IMR-90 (cell line): ENCODE data around the gene CIC. TPM values are rescaled to one million over a fixed set of nuclear protein-coding genes. Genes with fewer than 3 reads are reported as not detected.
A peak's percentile ranks its signal among the peaks of the same experiment; 100 is the strongest.

Experiments used
- ATAC-seq: fragments of 200-7000 bp; cut with Tn5 transposase; 2 replicates; pipeline ENCODE4 v1.9.1; 2020; ENCODE audit warnings: low read depth, mild to moderate bottlenecking, moderate library complexity
- BruUV-seq: library from RNA; stranded (reverse); fragments of 400-500 nt; replicated peaks from 2 replicates; lab custom pipeline; 2021; lab: Mats Ljungman, UMichigan
- CTCF ChIA-PET: fragments of 300-600 bp; formaldehyde crosslinking; extraction: SDS; loops from one replicate; lab custom pipeline; 2021; ENCODE audit warnings: antibody characterized with exemption; lab: Yijun Ruan, JAX
- POLR2A ChIA-PET: fragments of 300-600 bp; sonication (Branson Sonifier 250); formaldehyde crosslinking; loops from one replicate; lab custom pipeline; 2022; ENCODE audit warnings: antibody characterized with exemption; ENCODE audit not compliant: unreplicated experiment; lab: Charles Lee
- DNase-seq: peaks from one replicate; pipeline ENCODE4 v3.0.0; 2013
- H2AFZ ChIP-seq: replicated peaks from 2 replicates; pipeline ENCODE3; 2013; ENCODE audit warnings: low read length, mild to moderate bottlenecking; ENCODE audit not compliant: poor library complexity
- H2AK5ac ChIP-seq: 2 replicates; pipeline ENCODE4 v1.6.1; 2013; ENCODE audit warnings: low read depth, low read length, inconsistent platforms
- H2AK9ac ChIP-seq: replicated peaks from 2 replicates; pipeline ENCODE3; 2013; ENCODE audit warnings: mild to moderate bottlenecking, low read depth, low read length, moderate library complexity; ENCODE audit not compliant: poor library complexity
- H2BK120ac ChIP-seq: 2 replicates; pipeline ENCODE4 v1.6.1; 2013; ENCODE audit warnings: low read depth, low read length, inconsistent platforms
- H2BK15ac ChIP-seq: 3 replicates; pipeline ENCODE4 v1.6.1; 2013; ENCODE audit warnings: low read depth, low read length, inconsistent platforms
- H2BK20ac ChIP-seq: 2 replicates; pipeline ENCODE4 v1.6.1; 2013; ENCODE audit warnings: low read depth, mild to moderate bottlenecking, inconsistent platforms, low read length, moderate library complexity
- H2BK5ac ChIP-seq: 2 replicates; pipeline ENCODE4 v1.6.1; 2013; ENCODE audit warnings: mild to moderate bottlenecking, low read depth, low read length, inconsistent platforms; ENCODE audit not compliant: poor library complexity, severe bottlenecking
- H3K14ac ChIP-seq: replicated peaks from 2 replicates; pipeline ENCODE4 v1.6.1; 2013; ENCODE audit warnings: low read depth, low read length, inconsistent platforms
- H3K18ac ChIP-seq: 2 replicates; pipeline ENCODE4 v1.6.1; 2013; ENCODE audit warnings: low read depth, low read length, control low read depth
- H3K23ac ChIP-seq: 2 replicates; pipeline ENCODE4 v1.6.1; 2013; ENCODE audit warnings: low read depth, low read length, inconsistent platforms
- H3K27ac ChIP-seq: 2 replicates; pipeline ENCODE4 v1.5.1; 2013; ENCODE audit warnings: mild to moderate bottlenecking, control low read depth, low read length; ENCODE audit not compliant: insufficient read depth
- H3K27me3 ChIP-seq: 2 replicates; pipeline ENCODE4 v1.6.1; 2013; ENCODE audit warnings: low read length; ENCODE audit not compliant: control insufficient read depth, insufficient read depth
- H3K36me3 ChIP-seq: 2 replicates; pipeline ENCODE4 v1.6.1; 2013; ENCODE audit warnings: low read length, mixed read lengths; ENCODE audit not compliant: control insufficient read depth, insufficient read depth
- H3K4ac ChIP-seq: 2 replicates; pipeline ENCODE4 v1.6.1; 2013; ENCODE audit warnings: low read depth, low read length, inconsistent platforms
- H3K4me1 ChIP-seq: 2 replicates; pipeline ENCODE4 v1.6.1; 2013; ENCODE audit warnings: low read length, mixed read lengths; ENCODE audit not compliant: control insufficient read depth, insufficient read depth
- H3K4me2 ChIP-seq: 2 replicates; pipeline ENCODE4 v1.6.1; 2013; ENCODE audit warnings: low read depth, mild to moderate bottlenecking, control low read depth, low read length, moderate library complexity
- H3K4me3 ChIP-seq: 2 replicates; pipeline ENCODE4 v1.5.1; 2013; ENCODE audit warnings: low read depth, mild to moderate bottlenecking, control low read depth, low read length, moderate library complexity; ENCODE audit not compliant: insufficient read depth
- H3K56ac ChIP-seq: 2 replicates; pipeline ENCODE4 v1.6.1; 2013; ENCODE audit warnings: low read length, inconsistent platforms; ENCODE audit not compliant: insufficient read depth; ENCODE audit errors: extremely low read depth
- H3K79me1 ChIP-seq, 2 experiments: 2 replicates each; pipeline ENCODE4 v1.6.1; 2013; ENCODE audit warnings: low read length in 2 of 2, inconsistent platforms in 1 of 2, low read depth in 1 of 2
- H3K9ac ChIP-seq: 2 replicates; pipeline ENCODE4 v1.6.1; 2013; ENCODE audit warnings: low read depth, low read length, control low read depth
- H3K9me1 ChIP-seq: 2 replicates; pipeline ENCODE4 v1.6.1; 2013; ENCODE audit warnings: low read length, inconsistent platforms; ENCODE audit not compliant: insufficient read depth
- H3K9me3 ChIP-seq: 2 replicates; pipeline ENCODE4 v1.6.1; 2013; ENCODE audit warnings: low read length; ENCODE audit not compliant: control insufficient read depth, insufficient read depth
- H4K20me1 ChIP-seq: 2 replicates; pipeline ENCODE4 v1.6.1; 2013; ENCODE audit warnings: low read length, inconsistent platforms; ENCODE audit not compliant: insufficient read depth
- H4K5ac ChIP-seq: 2 replicates; pipeline ENCODE4 v1.6.1; 2013; ENCODE audit warnings: mild to moderate bottlenecking, low read depth, low read length, control low read depth
- H4K8ac ChIP-seq, 2 experiments: 2 replicates each; pipeline ENCODE4 v1.6.1; 2013; ENCODE audit warnings: low read depth in 2 of 2, low read length in 2 of 2, control low read depth in 1 of 2, inconsistent platforms in 1 of 2
- H4K91ac ChIP-seq: 2 replicates; pipeline ENCODE4 v1.6.1; 2013; ENCODE audit warnings: low read depth, low read length, inconsistent platforms; ENCODE audit not compliant: insufficient read depth
- CEBPB ChIP-seq: IDR thresholded peaks from 2 replicates; pipeline ENCODE4 v1.6.1; 2012; ENCODE audit warnings: low read depth, low read length, improper control_type of control experiment
- CHD1 ChIP-seq: IDR thresholded peaks from 2 replicates; pipeline ENCODE4 v1.6.1; 2012; ENCODE audit warnings: low read depth, low read length, improper control_type of control experiment
- ELK1 ChIP-seq: fragments of 150-350 bp; IDR thresholded peaks from 2 replicates; pipeline ENCODE4 v1.6.1; 2016; ENCODE audit warnings: low read depth, mild to moderate bottlenecking, low read length, moderate library complexity, borderline replicate concordance
- WGBS, 2 experiments: methylation state at CpG; one replicate each; pipeline versions ENCODE4 v1.1.5 to v1.1.7; 2013; ENCODE audit warnings: missing lambda C conversion rate in 2 of 2; ENCODE audit not compliant: insufficient read length in 1 of 2; ENCODE audit errors: extremely low coverage in 2 of 2; 5-methylcytosine and 5-hydroxymethylcytosine counted together
- dilution Hi-C: fragments of 300-500 bp; cut with HindIII; formaldehyde crosslinking; loops from one replicate; pipeline ENCODE4 v1.14.3; 2018; ENCODE audit warnings: low sequenced_read_pairs; ENCODE audit not compliant: unreplicated experiment
- in situ Hi-C: fragments of 300-500 bp; cut with MboI; formaldehyde crosslinking; loops from 3 replicates; pipeline ENCODE4 v1.14.3; 2019; ENCODE audit warnings: low sequenced_read_pairs, inconsistent platforms, mixed read lengths
- intact Hi-C: fragments of 100-400 bp; cut with micrococcal nuclease; formaldehyde crosslinking; loops from 2 replicates; pipeline ENCODE4 v1.10.0; 2022
- polyA plus RNA-seq, 3 experiments: library from polyadenylated mRNA; depleted of rRNA; stranded (reverse); fragments of >200 nt; gene quantifications; 2 replicates each; pipeline ENCODE4 v1.2.3, GENCODE V29; 2012; ENCODE audit warnings: low replicate concordance in 1 of 3
- total RNA-seq: library from RNA; depleted of rRNA; stranded (reverse); fragments of >200 nt; gene quantifications from 2 replicates; pipeline ENCODE4 v1.2.3, GENCODE V29; 2012

The CIC gene
- total and polyA plus RNA-seq, 2 of the 4 experiments (the other 2 are of a cell fraction) = 1.8 to 23.2 TPM

GRCh38 chr19:42286349-42287016 lies 17.4 kb downstream of the CIC start:
- Histone ChIP-seq H3K9me1 (peaks cover 16% of the 10 kb centered on the region), H3K4me3 (no peak overlapping the region), H3K27me3 (no peaks in the 10 kb centered on the region), H3K27ac (0 out of 2 replicates have a peak overlapping the region, but pooled peaks have one; percentile 3), H3K79me1 (peaks cover 27 to 56% of the 10 kb centered on the region in 2 experiments), H3K4me1 (peaks cover 34% of the 10 kb centered on the region), H3K18ac (no peak overlapping the region), H2AK9ac (peak overlapping the region; percentile 89), H3K36me3 (peaks cover 43% of the 10 kb centered on the region), H2BK120ac (no peak overlapping the region), H4K20me1 (peaks cover 38% of the 10 kb centered on the region), H2AK5ac (peak overlapping the region; percentile 46; the same call in 1 of the 2 replicates), H2AFZ (peak overlapping the region; percentile 40), H4K8ac (peak overlapping the region in 1 of 2 experiments; percentile 14; a peak in 1 of 4 replicates), H3K4me2 (peak overlapping the region; percentile 94; the same call in 1 of the 2 replicates), H3K9ac (0 out of 2 replicates have a peak overlapping the region, but pooled peaks have one; percentile 9), H3K9me3 (no peaks in the 10 kb centered on the region), H3K4ac (peak overlapping the region; percentile 40), H3K14ac (0 out of 2 replicates have a peak overlapping the region, but pooled peaks have one; percentile 20), H2BK20ac (no peak overlapping the region), H3K23ac (peak overlapping the region; percentile 85; the same call in 1 of the 2 replicates), H4K91ac (no peak overlapping the region), H3K56ac (no peak overlapping the region), H4K5ac (no peak overlapping the region), H2BK15ac (no peak overlapping the region), H2BK5ac (peak overlapping the region; percentile 17)
- 23% methylated on average over 2 of the region's 13 CpGs; no CpG with 5 or more reads in 1 of the 2 experiments for WGBS, 2 experiments
- in situ Hi-C loops = no loop called here
- no TSS peak for BruUV-seq
- intact Hi-C loops = no loop called here
- ChIA-PET CTCF (no interaction called here), POLR2A (interaction anchor here (0.6 kb wide), 1 partner anchor 43 kb away, joined by 10 read pairs; no protein-coding TSS in a partner anchor)
- peak; percentile 27 for DNase-seq
- dilution Hi-C loops = no loop called here
- no peak for ATAC-seq
- TF ChIP-seq CEBPB (no peak), CHD1 (no peak), ELK1 (no peak)
